Cardiac fibroblast (primary cell): ENCODE results near the gene SLC39A11.

Source experiments
- DNase-seq, 2 donors: peaks; one replicate each; pipeline versions ENCODE4 v3.0.0 to v3.0.0-alpha.2; 2010; ENCODE audit warnings: low read depth in 2 of 2
- H3K4me3 ChIP-seq, 2 donors: replicated peaks in 1 of 2; 1 replicate in 1 of 2; 2 replicates in 1 of 2; pipeline ENCODE4 v1.5.1; 2011; ENCODE audit warnings: low read depth in 2 of 2, low read length in 2 of 2, mild to moderate bottlenecking in 2 of 2, moderate library complexity in 1 of 2
- TF ChIP-seq, protein P1 (sequence below): IDR thresholded peaks from one replicate; pipeline ENCODE4 v1.5.1; 2011; ENCODE audit warnings: low read depth, mild to moderate bottlenecking, low read length, inconsistent platforms

Gene SLC39A11

DNA sequence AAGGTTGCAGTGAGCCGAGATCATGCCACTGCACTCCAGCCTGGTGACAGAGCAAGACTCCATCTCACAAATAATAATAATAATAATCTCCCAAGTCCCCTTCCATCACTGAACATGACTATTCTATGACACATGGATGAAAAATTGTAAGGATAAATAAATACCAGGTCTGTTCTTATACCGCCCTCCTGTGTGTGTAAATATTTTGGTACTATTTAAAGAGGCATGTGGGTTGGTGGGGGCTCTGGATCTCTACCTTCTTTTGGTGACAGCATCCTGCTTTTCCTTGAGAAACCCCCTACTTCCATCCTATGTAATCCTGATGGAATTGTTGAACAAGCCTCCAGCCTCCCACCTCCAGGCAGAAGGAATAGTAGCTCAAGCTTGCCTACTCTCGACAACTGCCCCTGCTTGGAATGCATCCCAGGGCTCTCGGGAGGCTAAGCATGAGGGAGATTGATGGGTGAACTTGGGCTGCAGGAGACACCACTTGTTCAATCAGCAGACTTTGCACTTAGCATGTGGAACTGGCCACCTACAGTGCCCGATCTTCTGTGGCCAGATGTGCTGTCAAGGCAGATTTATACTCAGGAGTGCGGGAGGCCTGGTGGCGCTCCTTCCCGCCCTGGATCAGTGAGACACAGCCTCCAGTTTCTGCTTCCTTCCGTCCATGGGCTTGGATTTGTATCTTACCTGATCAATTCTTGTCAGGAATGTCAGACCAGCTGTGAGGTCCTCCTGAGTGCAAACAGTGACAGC lies 287.4 kb downstream of the SLC39A11 start:
- TF ChIP-seq, protein P1, sequence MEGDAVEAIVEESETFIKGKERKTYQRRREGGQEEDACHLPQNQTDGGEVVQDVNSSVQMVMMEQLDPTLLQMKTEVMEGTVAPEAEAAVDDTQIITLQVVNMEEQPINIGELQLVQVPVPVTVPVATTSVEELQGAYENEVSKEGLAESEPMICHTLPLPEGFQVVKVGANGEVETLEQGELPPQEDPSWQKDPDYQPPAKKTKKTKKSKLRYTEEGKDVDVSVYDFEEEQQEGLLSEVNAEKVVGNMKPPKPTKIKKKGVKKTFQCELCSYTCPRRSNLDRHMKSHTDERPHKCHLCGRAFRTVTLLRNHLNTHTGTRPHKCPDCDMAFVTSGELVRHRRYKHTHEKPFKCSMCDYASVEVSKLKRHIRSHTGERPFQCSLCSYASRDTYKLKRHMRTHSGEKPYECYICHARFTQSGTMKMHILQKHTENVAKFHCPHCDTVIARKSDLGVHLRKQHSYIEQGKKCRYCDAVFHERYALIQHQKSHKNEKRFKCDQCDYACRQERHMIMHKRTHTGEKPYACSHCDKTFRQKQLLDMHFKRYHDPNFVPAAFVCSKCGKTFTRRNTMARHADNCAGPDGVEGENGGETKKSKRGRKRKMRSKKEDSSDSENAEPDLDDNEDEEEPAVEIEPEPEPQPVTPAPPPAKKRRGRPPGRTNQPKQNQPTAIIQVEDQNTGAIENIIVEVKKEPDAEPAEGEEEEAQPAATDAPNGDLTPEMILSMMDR = no peak
- DNase-seq = peak in 1 of 2 donors; percentile 34

DNA sequence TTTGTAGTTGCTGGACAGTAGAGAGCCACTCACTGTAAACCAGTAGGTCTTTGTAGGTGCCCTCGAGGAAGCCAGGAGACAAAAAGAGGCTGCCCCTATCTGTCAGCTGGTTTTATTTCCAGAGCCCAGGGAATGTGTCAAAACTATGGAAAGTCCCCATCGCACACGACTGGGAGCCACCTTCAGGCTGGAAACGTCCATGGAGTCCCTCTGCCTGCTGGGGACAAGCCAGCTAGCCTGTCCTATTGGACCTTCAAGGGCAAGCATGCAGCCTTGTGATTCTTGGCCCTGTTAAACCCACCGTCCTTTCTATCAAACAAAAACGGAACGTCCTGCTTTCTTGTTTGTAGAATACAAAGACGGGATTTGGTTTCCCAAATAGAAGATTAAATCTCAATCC lies 289.8 kb downstream of the SLC39A11 start:
- no peak for DNase-seq
- TF ChIP-seq, protein P1 = no peak
- no peak overlapping the region for H3K4me3 ChIP-seq

More for the DNA sequence above, 287.4 kb downstream of the SLC39A11 start:
- H3K4me3 ChIP-seq = no peak overlapping the region

- no peak for DNase-seq
- no peak overlapping the region for H3K4me3 ChIP-seq
- TF ChIP-seq, protein P1 = no peak
These were observed 295.3 kb downstream of the SLC39A11 start for GRCh38 chr17:72797142-72797541.

DNA sequence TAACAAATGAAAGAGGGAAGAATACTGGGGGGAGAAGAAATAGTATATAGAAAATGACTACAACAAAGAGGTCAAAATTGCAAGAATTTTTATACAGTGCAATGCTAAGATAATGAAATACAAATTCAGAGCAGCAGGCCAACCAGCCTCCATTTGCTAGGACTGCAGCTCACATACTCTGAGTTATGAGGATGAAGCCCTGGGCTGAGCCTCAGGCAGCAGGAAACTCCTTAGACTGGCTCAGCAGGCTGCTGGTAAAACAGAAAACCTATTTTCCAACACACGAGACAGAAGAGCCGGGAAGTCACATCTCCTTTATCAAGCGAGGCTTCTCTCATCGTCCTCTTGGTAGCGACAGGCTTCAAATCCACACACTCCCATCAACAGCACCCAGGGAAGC lies 296.5 kb downstream of the SLC39A11 start:
- no peak for DNase-seq
- no peak overlapping the region for H3K4me3 ChIP-seq
- TF ChIP-seq, protein P1 = no peak

DNA sequence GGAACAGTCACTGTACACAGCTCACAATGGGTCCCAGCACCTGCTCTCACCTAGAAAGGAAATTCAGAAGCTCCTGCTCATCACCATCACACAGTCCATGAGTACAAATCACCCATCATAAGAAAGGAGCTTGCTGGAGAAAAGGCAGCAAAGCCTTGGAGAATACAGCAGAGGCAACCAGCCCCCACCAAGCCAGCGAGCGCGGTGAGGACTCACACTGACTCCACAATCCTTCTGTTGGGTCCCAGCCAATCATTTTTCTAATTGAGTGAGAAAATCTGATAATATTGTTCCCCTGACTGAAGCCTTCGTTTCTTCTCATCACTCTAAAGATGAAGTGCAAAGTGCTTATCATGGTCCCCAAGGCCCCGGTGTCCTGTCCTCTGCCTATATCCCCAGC lies 298.3 kb downstream of the SLC39A11 start:
- no peak overlapping the region for H3K4me3 ChIP-seq
- TF ChIP-seq, protein P1 = no peak
- no peak for DNase-seq

- TF ChIP-seq, protein P1 = no peak
- no peak overlapping the region for H3K4me3 ChIP-seq
- no peak for DNase-seq
These were observed 299.7 kb downstream of the SLC39A11 start for GRCh38 chr17:72792771-72793170.

DNA sequence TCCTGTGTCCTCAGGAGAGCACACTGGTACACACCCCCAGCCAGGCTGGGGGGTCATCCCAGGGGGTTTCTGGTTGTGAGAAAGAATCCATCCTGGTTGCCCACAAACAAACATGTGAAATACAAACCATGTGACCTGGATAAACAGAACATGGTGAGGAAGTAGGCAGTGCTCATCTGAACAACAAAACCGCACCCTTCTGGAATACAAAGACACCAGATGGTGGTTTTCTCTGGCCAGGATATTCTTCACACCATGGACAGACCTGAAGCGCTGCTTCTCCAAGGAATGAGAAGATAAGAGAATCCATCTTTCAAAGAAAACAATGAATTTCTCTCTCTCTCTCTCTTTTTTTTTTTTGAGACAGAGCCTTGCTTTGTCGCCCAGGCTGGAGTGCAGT lies 302.3 kb downstream of the SLC39A11 start:
- no peak for DNase-seq
- H3K4me3 ChIP-seq = no peak overlapping the region
- TF ChIP-seq, protein P1 = no peak
